IPS DF 19.7 (cell line): ENCODE measurements around the gene PGF.
"Not testable (repeated sequence)": the region's sequence is repeated elsewhere in the genome, so short reads cannot be mapped to it uniquely, and the experiment has no call there.

Experiments
- DNase-seq: peaks from one replicate; pipeline ENCODE4 v3.0.0-alpha.2; 2013; ENCODE audit warnings: low read depth, low spot score

PGF gene

GRCh38 chr14:74955229-74956026 lies at the start of gene PGF:
PGF (minus strand) TSS chr14:74955597; CDS start chr14:74955242, 355 bp downstream.
- no peak for DNase-seq

- no peak for DNase-seq
Observed at GRCh38 chr14:75003250-75004027, 48.0 kb upstream of the PGF start.

- DNase-seq = peak; percentile 94
Observed at GRCh38 chr14:75002392-75003249, 47.2 kb upstream of the PGF start, which contains the start of gene EIF2B2. EIF2B2 (plus strand) TSS chr14:75002921; CDS start chr14:75002991, 70 bp downstream.

- no peak for DNase-seq
Observed at GRCh38 chr14:75001899-75002298, 46.5 kb upstream of the PGF start.

GRCh38 chr14:75001261-75001660 lies 45.9 kb upstream of the PGF start:
- DNase-seq = no peak

- DNase-seq = not testable (repeated sequence)
Observed at GRCh38 chr14:74995781-74996180, 40.4 kb upstream of the PGF start.

GRCh38 chr14:74994182-74994581 lies 38.8 kb upstream of the PGF start:
- not testable (repeated sequence) for DNase-seq

GRCh38 chr14:74988993-74989392 lies 33.6 kb upstream of the PGF start:
- DNase-seq = no peak

- DNase-seq = no peak
Observed at GRCh38 chr14:74988131-74988530, 32.7 kb upstream of the PGF start.

GRCh38 chr14:74985806-74986205 lies 30.4 kb upstream of the PGF start:
- DNase-seq = no peak

- no peak for DNase-seq
Observed at GRCh38 chr14:74985028-74985310, 29.6 kb upstream of the PGF start.

GRCh38 chr14:74984236-74985027 lies 29.0 kb upstream of the PGF start:
- no peak for DNase-seq

- no peak for DNase-seq
Observed at GRCh38 chr14:74983343-74983742, 27.9 kb upstream of the PGF start.

GRCh38 chr14:74982661-74983060 lies 27.3 kb upstream of the PGF start:
- no peak for DNase-seq

GRCh38 chr14:74981833-74982232 lies 26.4 kb upstream of the PGF start:
- no peak for DNase-seq

GRCh38 chr14:74981462-74981782 lies 26.0 kb upstream of the PGF start:
- no peak for DNase-seq

- DNase-seq = no peak
Observed at GRCh38 chr14:74980731-74981461, 25.5 kb upstream of the PGF start.

- no peak for DNase-seq
Observed at GRCh38 chr14:74980398-74980730, 25.0 kb upstream of the PGF start.

- DNase-seq = no peak
Observed at GRCh38 chr14:74979442-74980397, 24.3 kb upstream of the PGF start.

- DNase-seq = no peak
Observed at GRCh38 chr14:74979029-74979428, 23.6 kb upstream of the PGF start.
